LoVo (cell line): Measurements from ENCODE around the gene LPAR1.

Experiments
- DNase-seq: peaks from one replicate; pipeline ENCODE4 v3.0.0-alpha.2; 2016; ENCODE audit warnings: low spot score

The LPAR1 gene

DNA sequence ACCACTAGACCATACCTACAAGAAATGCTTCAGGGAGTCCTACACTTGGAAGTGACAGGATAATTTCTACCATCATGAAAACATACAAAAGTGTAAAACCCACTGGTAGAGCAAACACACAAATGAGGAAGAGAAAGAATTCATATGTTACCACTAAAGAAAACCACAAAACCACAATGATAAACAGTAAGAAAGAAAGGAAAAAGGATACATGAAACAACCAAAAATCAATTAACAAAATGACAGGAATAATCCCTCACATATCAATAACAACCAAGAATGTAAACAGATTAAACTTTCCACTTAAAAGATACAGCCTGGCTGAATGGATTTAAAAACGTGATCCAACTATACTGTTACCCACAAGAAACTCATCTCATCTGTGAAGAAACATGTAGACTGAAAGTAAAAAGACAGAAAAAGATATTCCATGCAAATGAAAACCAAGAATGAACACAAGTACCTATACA lies 83.4 kb downstream of the LPAR1 start:
- DNase-seq, result no peak

GRCh38 chr9:110952540-110952859 lies 85.8 kb downstream of the LPAR1 start:
- peak; percentile 25 for DNase-seq

DNA sequence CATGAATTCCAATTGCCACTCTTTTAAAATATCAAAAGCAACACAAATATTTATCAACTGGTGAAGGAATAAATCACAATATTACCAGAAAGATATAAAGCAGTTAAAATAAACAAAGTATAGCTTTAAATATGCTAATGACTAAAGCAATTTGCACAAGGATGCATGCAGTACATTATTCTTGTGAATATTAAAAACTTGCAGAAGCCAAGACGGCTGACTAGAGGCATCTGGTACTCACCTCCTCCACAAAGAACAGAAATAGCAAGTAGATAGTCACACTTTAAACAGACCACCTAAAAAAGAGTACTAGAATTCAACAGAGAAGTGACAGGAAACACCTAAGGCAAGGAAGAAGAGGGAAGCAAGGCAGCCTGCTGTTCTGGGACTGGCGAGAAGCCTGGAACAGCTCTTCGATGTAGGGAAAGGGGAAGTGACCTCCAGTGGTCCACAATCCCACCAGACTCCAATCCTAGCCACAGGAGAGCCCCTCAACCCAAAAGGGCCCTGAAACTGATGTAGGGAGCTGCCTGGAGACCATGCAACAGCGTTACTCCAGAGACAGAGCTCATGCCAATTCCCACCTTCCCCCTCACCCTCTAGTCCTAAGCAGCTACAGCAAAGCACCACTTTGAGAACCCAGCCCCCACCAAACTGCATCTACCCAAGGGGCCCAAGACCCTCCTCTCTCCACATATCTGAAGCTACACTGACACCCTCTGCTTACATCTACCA lies 86.3 kb downstream of the LPAR1 start:
- no peak for DNase-seq

GRCh38 chr9:110950041-110950645 lies 88.1 kb downstream of the LPAR1 start:
- no peak for DNase-seq

- no peak for DNase-seq
Measured at GRCh38 chr9:110949081-110949480, 89.2 kb downstream of the LPAR1 start.

DNA sequence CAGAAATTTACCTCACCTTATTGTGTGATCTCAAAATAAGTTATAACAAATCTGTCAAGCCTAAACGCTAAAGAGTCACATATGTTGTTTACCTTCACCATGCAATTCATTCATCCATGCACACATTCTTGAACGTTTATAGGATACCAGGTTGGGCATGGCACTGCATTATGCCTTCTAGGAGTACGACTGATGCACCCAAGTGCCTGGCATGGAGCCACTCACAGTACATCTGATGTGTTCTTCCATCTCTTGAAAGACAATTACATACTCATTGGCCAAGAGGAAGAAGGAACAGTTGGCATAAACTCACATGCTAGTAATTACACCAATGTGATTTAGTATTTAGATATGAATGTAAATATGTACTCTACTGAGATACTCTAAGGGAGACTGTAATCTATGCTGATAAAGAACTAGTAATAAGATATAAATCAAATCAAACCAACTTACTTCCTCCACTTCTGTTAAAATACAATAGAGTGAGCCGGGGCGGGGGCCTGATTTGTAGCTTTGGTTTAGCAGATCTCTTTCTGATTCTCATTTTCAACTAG lies 90.7 kb downstream of the LPAR1 start:
- no peak for DNase-seq

DNA sequence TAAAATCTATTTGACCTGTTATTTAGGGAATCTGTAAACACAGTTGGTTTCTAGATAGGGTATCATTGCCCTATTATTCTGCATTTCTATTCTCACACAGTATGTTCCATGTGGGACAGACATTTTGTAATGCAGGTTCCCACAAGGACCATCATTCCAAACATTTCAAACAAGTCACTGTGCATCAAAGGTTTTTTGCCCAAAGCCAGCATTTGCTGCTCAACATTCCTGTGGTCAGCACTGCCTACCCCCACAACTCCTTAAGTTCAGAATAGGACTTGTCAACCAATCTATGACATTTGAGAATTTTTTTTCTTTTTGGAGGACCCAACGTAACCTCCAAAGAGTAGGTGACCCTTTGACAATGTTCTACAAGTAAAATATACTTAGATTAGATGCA lies 95.7 kb downstream of the LPAR1 start:
- no peak for DNase-seq

GRCh38 chr9:110940951-110941557 lies 97.2 kb downstream of the LPAR1 start:
- no peak for DNase-seq

GRCh38 chr9:110939573-110939972 lies 98.7 kb downstream of the LPAR1 start:
- no peak for DNase-seq

DNA sequence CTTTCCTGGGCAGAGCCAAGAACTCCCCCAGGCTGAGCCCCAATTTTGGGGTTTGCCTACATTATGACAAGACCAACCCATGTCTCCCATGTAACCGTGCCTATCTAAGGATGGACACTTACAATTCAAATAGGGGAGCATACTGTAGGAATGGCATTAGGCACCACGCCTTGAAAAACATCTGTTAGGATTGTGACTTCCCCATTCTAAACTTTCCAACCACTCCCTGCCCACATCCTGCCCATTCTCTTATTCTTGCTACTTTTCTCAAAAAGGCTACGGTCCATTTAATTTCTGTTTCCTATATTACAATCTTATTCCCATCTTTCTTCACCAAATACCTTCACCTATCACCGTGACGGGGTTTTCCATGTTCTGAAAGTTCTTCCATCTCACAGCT lies 99.2 kb downstream of the LPAR1 start:
- no peak for DNase-seq

- DNase-seq, result no peak
Measured at GRCh38 chr9:110938242-110938641, 100.0 kb downstream of the LPAR1 start.

- no peak for DNase-seq
Measured at GRCh38 chr9:110936719-110937452, 101.4 kb downstream of the LPAR1 start.

DNA sequence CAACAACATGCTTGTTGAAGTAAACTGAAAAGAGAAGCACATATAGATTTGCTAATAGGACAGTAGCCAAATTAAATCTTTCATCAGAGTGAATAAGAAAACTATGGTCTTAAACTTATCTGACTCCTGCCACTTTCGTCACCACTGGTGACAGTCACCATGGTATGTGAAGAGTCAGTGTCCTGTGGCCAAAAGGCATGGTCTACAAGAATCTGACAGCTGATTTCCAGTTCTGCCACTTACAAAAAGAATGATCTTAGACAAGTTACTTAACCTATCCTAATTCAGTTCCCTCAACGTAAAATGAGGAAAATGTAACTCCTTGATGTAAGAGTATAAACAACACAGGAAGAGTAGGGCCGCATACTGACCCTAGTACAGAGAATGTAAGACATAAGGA lies 102.0 kb downstream of the LPAR1 start:
- DNase-seq, result no peak

- DNase-seq, result no peak
Measured at GRCh38 chr9:110935829-110936228, 102.4 kb downstream of the LPAR1 start.

- no peak for DNase-seq
Measured at GRCh38 chr9:110933350-110934001, 104.8 kb downstream of the LPAR1 start.

- no peak for DNase-seq
Measured at GRCh38 chr9:110932863-110933262, 105.4 kb downstream of the LPAR1 start.

DNA sequence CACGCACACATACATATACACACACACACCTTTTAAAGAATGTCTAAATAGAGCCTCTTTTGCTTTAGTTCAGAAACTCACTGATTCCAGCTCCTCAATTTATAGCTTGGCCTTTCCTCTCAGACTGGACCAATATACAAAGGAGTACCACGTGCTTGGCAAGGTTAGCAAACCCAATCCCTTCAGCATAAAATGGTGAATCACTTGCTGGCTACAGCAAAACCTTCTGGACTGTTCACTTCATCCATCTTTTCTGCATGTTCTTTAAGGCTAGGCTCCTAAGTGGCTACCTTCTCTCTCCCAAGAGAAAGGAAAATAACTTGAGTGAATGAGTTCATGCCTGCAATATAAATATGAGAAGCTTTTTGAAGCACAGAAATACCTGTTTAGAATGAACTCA lies 109.7 kb downstream of the LPAR1 start:
- DNase-seq, result no peak

- peak; percentile 33 for DNase-seq
Measured at GRCh38 chr9:110926828-110927487, 111.3 kb downstream of the LPAR1 start.

GRCh38 chr9:110923601-110924000 lies 114.7 kb downstream of the LPAR1 start:
- no peak for DNase-seq

GRCh38 chr9:110922145-110922544 lies 116.1 kb downstream of the LPAR1 start:
- no peak for DNase-seq

- DNase-seq, result no peak
Measured at GRCh38 chr9:110921705-110922104, 116.6 kb downstream of the LPAR1 start.
